Natural killer cell treated with Interleukin-12 subunit alpha and Interleukin-12 subunit beta and Interleukin-15 and Interleukin-18, amount 100 ng/mL, for 72 hours (primary cell): ENCODE data around the gene LAPTM5. TPM values are rescaled to one million over a fixed set of nuclear protein-coding genes. Genes with fewer than 3 reads are reported as not detected.

ENCODE experiments used
- ATAC-seq, 2 donors: fragments of 150-1000 bp; cut with Tn5 transposase in 1 of 2; sonication (Bioruptor Pico), chemical (Tn5 transposase) in 1 of 2; 2 replicates each; pipeline ENCODE4 v1.10.0; 2021
- DNase-seq: peaks from one replicate; pipeline ENCODE4 v3.0.0; 2022; ENCODE audit warnings: low spot score
- H3K27ac Mint-ChIP-seq, 2 donors: 1 replicate in 1 of 2; 2 replicates in 1 of 2; pipeline ENCODE4 v1.8.0; 2022; ENCODE audit warnings: mixed read lengths in 2 of 2, mild to moderate bottlenecking in 1 of 2, moderate library complexity in 1 of 2
- H3K27me3 Mint-ChIP-seq, 2 donors: 1 replicate in 1 of 2; 2 replicates in 1 of 2; pipeline ENCODE4 v1.8.0; 2022; ENCODE audit warnings: mixed read lengths in 2 of 2
- H3K36me3 Mint-ChIP-seq: one replicate; pipeline ENCODE4 v1.8.0; 2022; ENCODE audit warnings: mixed read lengths
- H3K4me1 Mint-ChIP-seq, 2 donors: 1 replicate in 1 of 2; 2 replicates in 1 of 2; pipeline ENCODE4 v1.8.0; 2022; ENCODE audit warnings: low read depth in 2 of 2, mixed read lengths in 2 of 2, mild to moderate bottlenecking in 1 of 2
- H3K4me3 Mint-ChIP-seq: one replicate; pipeline ENCODE4 v1.8.0; 2022; ENCODE audit warnings: mixed read lengths
- H3K9me3 Mint-ChIP-seq: 2 replicates; pipeline ENCODE4 v1.8.0; 2022; ENCODE audit warnings: mixed read lengths
- total RNA-seq, 2 donors: library from RNA; stranded (reverse); gene quantifications; one replicate each; pipeline ENCODE4 v1.2.3, GENCODE V29; 2022

Gene LAPTM5
- total RNA-seq, 2 donors from 2014 or later, result 150 to 153 TPM

- H3K9me3 Mint-ChIP-seq, result no peaks in the 10 kb centered on the region
- no peaks in the 10 kb centered on the region for H3K27me3 Mint-ChIP-seq
- H3K36me3 Mint-ChIP-seq, result no peaks in the 10 kb centered on the region
- H3K4me1 Mint-ChIP-seq, result peaks cover 10 to 30% of the 10 kb centered on the region in 2 donors
- no peak overlapping the region for H3K4me3 Mint-ChIP-seq
- no peak for DNase-seq
- no peak overlapping the region for H3K27ac Mint-ChIP-seq
- ATAC-seq, result no peak
Measured at GRCh38 chr1:30726236-30726635, 31.3 kb downstream of the LAPTM5 start.

GRCh38 chr1:30725450-30726095 is 32.0 kb downstream of the LAPTM5 start:
- ATAC-seq (no peak), DNase-seq (no peak)
- Mint-ChIP-seq H3K4me1 (peaks cover 9 to 23% of the 10 kb centered on the region in 2 donors), H3K27ac (no peak overlapping the region), H3K4me3 (no peak overlapping the region), H3K27me3 (no peaks in the 10 kb centered on the region), H3K9me3 (no peaks in the 10 kb centered on the region), H3K36me3 (no peaks in the 10 kb centered on the region)

- Mint-ChIP-seq H3K27me3 (no peaks in the 10 kb centered on the region), H3K9me3 (no peaks in the 10 kb centered on the region), H3K4me3 (no peak overlapping the region), H3K36me3 (no peaks in the 10 kb centered on the region), H3K4me1 (peaks cover 9 to 24% of the 10 kb centered on the region in 2 donors), H3K27ac (no peak overlapping the region)
- DNase-seq (no peak), ATAC-seq (no peak)
Measured at GRCh38 chr1:30724655-30725421, 32.7 kb downstream of the LAPTM5 start.

GRCh38 chr1:30724175-30724574 is 33.4 kb downstream of the LAPTM5 start:
- H3K4me1 Mint-ChIP-seq, result peaks cover 4 to 21% of the 10 kb centered on the region in 2 donors
- H3K27me3 Mint-ChIP-seq, result no peaks in the 10 kb centered on the region
- H3K4me3 Mint-ChIP-seq, result no peak overlapping the region
- peak overlapping the region in 1 of 2 donors; percentile 36 for H3K27ac Mint-ChIP-seq
- ATAC-seq (no peak), DNase-seq (no peak)
- no peaks in the 10 kb centered on the region for H3K9me3 Mint-ChIP-seq
- H3K36me3 Mint-ChIP-seq, result no peaks in the 10 kb centered on the region

GRCh38 chr1:30723331-30723755 is 34.2 kb downstream of the LAPTM5 start, which contains the start of gene MATN1:
TSS of gene MATN1 (minus strand) at chr1:30723585. CDS start at chr1:30723551, 34 bp downstream.
- no peaks in the 10 kb centered on the region for H3K36me3 Mint-ChIP-seq
- peaks cover 4 to 19% of the 10 kb centered on the region in 2 donors for H3K4me1 Mint-ChIP-seq
- no peak for ATAC-seq
- no peaks in the 10 kb centered on the region for H3K9me3 Mint-ChIP-seq
- H3K27ac Mint-ChIP-seq, result peak within 1 kb of the TSS in 1 of 2 donors; percentile 36
- H3K27me3 Mint-ChIP-seq, result no peaks in the 10 kb centered on the region
- no peak for DNase-seq
- H3K4me3 Mint-ChIP-seq, result no peak within 1 kb of the TSS

GRCh38 chr1:30721812-30722537 is 35.6 kb downstream of the LAPTM5 start:
- Mint-ChIP-seq H3K9me3 (no peaks in the 10 kb centered on the region), H3K4me1 (peaks cover 4 to 27% of the 10 kb centered on the region in 2 donors), H3K27me3 (no peaks in the 10 kb centered on the region), H3K36me3 (no peaks in the 10 kb centered on the region), H3K4me3 (no peak overlapping the region), H3K27ac (no peak overlapping the region)
- no peak for ATAC-seq
- DNase-seq, result no peak

- Mint-ChIP-seq H3K9me3 (no peaks in the 10 kb centered on the region), H3K36me3 (no peaks in the 10 kb centered on the region), H3K4me1 (peaks cover 4 to 33% of the 10 kb centered on the region in 2 donors), H3K27me3 (no peaks in the 10 kb centered on the region), H3K27ac (no peak overlapping the region), H3K4me3 (no peak overlapping the region)
- DNase-seq (no peak), ATAC-seq (no peak)
Measured at GRCh38 chr1:30721341-30721793, 36.2 kb downstream of the LAPTM5 start.

- ATAC-seq, result no peak
- no peak for DNase-seq
- H3K36me3 Mint-ChIP-seq, result no peaks in the 10 kb centered on the region
- no peak overlapping the region for H3K4me3 Mint-ChIP-seq
- H3K27me3 Mint-ChIP-seq, result no peaks in the 10 kb centered on the region
- H3K4me1 Mint-ChIP-seq, result peaks cover 4 to 33% of the 10 kb centered on the region in 2 donors
- H3K27ac Mint-ChIP-seq, result no peak overlapping the region
- no peaks in the 10 kb centered on the region for H3K9me3 Mint-ChIP-seq
Measured at GRCh38 chr1:30720271-30721223, 37.0 kb downstream of the LAPTM5 start.

GRCh38 chr1:30719406-30720270 is 37.9 kb downstream of the LAPTM5 start:
- Mint-ChIP-seq H3K4me1 (peaks cover 4 to 28% of the 10 kb centered on the region in 2 donors), H3K27me3 (no peaks in the 10 kb centered on the region), H3K36me3 (no peaks in the 10 kb centered on the region), H3K4me3 (peak overlapping the region; percentile 90), H3K9me3 (no peaks in the 10 kb centered on the region), H3K27ac (peak overlapping the region; percentile 87 to 90)
- ATAC-seq (no peak), DNase-seq (no peak)

- Mint-ChIP-seq H3K36me3 (no peaks in the 10 kb centered on the region), H3K27me3 (no peaks in the 10 kb centered on the region), H3K9me3 (no peaks in the 10 kb centered on the region), H3K27ac (peak overlapping the region; percentile 87 to 90), H3K4me3 (peak overlapping the region; percentile 90), H3K4me1 (peaks cover under 1 to 24% of the 10 kb centered on the region in 2 donors)
- ATAC-seq (peak; percentile 86 to 88), DNase-seq (peak; percentile 98)
Measured at GRCh38 chr1:30718636-30719405, 38.8 kb downstream of the LAPTM5 start.

GRCh38 chr1:30718091-30718635 is 39.4 kb downstream of the LAPTM5 start:
- Mint-ChIP-seq H3K9me3 (no peaks in the 10 kb centered on the region), H3K27me3 (no peaks in the 10 kb centered on the region), H3K36me3 (no peaks in the 10 kb centered on the region), H3K4me1 (peaks cover 0 to 24% of the 10 kb centered on the region in 2 donors), H3K27ac (peak overlapping the region; percentile 87 to 90), H3K4me3 (peak overlapping the region; percentile 90)
- DNase-seq, result peak; percentile 99
- peak; percentile 92 for ATAC-seq
